TTC549 (cell line): ENCODE measurements around the gene CHCHD6.

Source experiments
- FAIRE-seq: peaks from 2 replicates; lab custom pipeline; 2012; peaks lifted over from hg19 to GRCh38; lab: Jason Lieb, UNC

Gene CHCHD6

DNA sequence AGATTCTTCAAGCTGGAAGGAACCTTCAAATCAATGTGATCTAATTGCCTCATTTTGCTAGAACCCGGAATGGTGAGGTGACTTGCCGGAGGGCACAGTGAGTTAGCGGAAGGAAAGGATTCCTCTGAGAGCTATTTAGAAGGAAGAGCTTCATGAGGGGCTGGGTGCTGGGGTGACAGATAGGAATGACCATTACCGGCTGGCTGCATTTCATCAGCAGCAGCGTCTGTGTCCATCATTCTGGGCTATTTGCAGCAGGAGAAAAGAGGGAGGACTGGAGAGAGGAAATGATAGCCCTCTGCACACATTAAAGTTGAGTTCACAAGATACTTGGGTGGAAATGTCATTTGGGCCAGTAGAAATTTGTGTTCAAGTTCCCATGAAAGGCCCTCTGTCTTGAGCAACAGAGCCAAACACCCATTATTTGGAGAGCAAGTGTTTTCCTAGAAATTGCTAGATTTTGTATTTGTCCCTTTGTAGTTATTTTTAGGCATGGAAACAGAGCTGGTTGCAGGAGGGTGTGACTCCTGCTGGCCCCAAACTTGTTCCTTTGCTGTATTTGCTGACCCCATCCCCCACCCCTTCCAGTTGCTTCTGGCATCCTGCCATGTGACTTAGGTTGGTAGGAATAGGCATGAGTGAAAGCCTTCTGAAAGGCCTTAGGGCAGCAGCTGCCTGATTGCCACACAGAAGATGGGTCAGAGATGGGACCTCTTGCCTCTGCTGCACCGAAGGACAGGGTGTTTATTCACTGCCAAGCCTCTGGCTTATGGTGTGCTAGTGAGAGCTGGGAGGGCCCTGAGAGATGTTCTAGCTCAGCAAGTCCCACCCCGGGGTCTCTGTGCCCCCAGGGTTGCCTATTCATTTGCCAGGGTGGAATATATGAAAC, 191.4 kb downstream of the CHCHD6 start:
- FAIRE-seq = no peak

DNA sequence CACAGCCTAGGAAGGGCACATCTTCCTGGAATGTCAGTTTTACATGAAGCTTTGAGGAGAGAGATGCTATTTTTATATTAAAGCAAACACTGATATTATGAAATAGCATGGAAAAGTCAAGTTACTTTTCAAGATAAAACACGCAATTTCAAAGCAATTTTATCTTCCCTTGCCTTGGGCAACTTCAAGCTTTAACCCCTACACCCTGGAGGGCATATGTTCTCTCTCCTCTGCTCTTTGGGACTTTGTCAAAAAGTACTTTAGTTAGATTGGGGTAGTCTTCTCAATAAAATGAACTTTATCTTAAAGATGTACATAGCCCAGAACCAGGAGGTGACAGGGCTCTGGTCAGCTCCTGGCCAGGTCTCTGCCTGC, 192.0 kb downstream of the CHCHD6 start:
- no peak for FAIRE-seq

DNA sequence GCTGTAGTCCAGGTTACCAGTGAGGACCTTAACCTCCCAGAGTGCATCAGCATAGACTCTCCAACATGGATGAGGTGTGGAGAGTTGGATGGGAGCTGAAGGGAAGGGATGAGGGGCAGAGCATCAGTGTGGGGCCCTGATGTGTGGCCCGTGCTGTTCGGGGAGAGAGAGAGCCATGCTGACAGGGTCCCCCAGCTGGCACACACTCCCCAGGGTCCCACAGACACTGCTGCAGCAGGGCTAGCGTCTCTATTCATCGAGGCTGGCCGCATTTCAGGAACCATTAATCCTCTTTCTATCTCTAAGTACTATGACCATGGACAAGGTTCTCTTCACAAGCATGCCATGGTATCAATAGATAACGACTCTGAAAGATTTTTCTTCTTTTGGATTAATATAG, 192.9 kb downstream of the CHCHD6 start:
- no peak for FAIRE-seq

DNA sequence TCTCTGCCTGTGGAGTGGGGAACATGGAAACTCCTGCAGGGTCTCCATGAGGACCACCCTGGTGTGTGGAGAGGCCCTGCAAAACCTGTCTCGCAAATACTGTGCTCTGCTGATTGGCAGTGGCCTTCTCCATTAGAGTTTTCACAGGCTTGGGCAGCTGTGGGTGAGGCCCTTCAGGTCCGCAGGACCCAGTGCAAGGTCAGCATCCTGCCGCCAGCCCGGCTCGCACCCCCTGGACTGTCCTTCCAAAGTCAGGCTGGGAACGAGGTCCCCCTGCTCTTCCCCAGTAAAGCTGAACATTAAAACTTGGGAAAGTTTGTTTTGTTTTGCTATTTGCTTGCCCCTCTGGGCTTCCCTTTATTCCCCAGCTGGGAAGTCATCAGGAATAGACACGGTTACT, 193.9 kb downstream of the CHCHD6 start:
- FAIRE-seq = no peak

DNA sequence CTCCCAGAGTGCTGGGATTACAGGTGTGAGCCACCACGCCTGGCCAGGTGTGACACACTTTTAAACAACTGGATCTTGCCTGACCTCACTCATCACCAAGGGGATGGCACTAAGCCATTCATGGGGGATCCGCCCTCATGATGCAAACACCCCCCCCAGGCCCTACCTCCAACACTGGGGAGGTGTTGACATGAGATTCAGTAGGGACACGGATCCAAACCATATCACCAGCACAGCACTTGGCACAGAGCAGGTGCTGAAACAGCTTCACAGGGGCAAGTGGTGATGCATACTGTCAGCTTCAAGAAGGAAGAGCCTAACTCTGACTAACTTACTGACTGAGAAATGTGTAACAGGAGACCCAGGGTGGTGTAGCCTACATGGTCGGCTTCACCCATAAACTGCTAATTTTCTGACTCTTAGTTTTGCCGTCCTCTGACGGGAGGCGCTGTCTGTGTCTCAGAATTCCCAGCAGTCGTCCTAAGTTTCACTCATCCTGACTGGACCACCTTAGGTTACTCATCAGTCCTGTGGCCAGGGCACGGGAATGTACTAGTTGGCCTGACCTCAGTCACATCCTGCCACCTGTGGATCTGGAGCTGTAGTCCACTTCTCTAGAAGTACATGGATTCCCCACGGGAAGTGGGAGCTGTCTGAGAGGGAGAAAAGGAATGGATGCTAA, 197.0 kb downstream of the CHCHD6 start:
- no peak for FAIRE-seq

DNA sequence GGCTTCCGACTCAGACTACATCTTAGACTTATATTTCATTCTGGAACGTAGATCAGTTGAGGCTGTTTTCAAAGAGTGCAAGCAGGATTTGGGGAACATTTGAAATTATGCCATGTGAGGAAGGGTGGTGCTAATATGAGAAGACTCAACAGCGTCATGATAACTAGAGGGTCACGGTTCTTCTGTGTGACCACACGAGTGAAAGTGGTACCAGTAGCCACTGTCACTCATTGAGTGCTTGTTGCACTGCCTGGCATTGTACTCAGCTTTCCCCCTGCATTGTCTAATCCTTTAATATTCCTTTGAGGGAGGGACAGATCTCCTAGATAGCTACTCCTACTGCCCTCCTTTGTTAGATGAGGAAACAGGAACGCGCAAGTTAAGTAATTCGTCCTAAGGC, 197.6 kb downstream of the CHCHD6 start:
- FAIRE-seq = no peak

DNA sequence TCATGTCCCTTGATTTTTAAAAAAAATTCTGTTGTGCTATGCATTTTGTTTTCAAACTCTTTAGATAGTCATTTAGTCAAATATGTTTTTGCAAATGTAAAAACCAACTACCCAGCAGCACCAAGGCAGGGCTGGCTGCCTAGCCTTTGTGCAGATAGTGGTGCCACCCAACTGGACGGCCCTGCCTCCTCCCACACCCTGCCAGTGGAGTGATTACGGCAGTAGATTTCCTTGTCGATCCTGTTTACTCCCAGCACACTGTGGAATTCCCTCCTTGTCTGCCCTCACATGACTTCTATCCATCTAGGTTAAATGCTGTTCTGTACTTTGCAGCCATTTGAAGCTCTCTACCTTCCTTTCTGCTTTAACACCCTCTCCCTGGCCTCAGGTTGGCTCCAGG, 199.5 kb downstream of the CHCHD6 start:
- FAIRE-seq = no peak

DNA sequence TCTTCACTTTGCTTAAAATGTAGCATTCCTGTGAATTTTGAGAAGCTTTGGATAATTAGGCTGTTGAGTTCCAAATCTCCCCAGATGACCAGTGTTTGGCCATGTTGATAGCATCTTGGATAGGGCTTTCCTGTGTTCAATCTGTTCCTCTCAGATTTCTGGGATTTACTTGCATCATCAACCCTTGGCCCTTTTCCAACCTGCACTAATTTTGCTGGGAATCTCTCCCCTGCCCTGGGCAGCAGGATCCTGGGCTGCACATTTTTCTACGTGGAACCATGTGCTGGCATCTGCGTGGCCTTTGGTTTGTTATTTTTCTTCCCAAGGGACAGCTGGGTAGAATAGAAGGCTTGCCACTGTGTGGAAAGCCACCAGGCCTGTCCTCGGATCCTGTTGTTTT, 203.5 kb downstream of the CHCHD6 start:
- FAIRE-seq = no peak

DNA sequence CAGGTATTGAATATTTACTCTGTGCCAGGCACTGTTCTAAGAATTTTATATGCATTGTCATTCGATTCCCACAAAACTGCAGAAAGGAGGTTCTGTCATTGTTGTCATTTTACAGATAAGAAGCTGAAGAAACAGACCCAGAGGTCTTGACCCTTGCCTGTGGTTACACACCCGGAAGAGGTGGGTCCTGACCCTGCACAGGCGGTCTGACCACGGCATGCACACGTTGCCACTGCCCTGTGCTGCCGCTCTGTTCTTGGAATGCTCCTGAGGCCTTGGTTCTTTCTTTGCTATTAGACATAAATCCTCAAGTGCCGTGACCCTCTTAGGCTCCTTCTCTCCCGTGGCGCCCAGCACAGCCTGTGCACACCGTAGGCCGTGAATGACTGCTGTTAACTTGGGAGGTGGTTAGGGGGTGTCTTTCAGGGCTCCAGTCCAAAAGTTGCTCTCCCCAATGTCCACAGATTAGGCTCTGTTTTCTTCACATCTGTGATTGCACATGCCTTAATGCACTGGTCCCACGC, 204.8 kb downstream of the CHCHD6 start:
- no peak for FAIRE-seq

DNA sequence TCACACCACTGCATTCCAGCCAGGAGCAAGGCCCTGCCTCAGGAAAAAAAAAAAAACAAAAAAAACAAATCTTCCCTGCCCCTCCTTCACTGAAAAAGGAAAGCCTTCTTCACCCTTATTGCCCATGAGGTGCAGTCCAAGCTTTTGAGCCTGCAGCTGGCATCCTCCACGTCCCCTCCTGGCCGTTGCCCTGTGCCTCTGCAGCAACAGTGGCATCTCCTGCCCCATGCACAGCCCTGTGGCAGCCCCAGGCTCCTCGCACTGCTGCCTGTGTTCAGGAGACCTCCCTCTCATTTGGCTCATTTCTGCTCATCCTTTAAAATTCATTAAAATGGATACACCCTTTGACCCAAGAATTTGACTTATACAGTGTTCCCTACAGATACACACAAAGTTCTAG, 206.2 kb downstream of the CHCHD6 start:
- no peak for FAIRE-seq

DNA sequence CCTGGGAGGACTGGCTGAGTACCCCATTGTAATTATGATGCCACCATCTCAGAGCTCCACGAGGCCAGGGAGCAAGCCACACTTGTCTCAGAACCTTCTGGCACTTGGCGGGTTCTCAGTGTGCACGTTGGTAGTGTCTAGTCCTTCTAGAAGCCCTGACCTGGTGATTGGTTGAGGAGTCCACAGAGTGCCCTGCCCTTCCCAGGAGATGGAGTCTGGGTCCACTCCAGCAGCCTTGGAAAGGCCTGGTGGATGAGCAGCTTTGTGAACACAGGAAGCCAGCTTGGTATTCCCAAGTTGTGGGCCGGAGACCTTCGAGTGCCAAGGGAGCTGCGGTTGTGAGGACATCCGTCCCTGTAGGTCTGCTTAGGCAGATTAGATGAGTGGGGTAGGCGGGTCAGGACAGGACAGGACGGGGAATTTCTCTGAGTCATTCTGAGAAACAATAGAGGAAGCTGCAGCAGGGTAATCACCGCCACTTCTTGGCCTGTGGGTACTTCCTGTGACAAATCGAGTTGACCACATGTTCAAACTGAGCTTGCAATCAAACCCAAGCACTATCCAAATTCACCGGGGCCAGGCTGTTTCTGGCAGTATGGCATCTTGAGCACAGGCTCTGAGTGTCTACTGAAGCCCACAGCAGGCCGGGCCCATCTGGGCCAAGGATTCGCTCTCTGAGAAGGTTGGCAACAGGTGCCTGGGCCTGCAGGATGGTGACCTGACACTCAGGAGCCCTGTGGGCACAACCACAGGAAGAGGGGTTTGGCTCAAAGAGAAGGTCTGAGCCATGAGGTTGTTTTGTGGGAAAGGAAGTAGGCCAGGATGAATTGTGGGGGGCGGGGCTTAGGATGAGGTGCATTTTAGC, 207.4 kb downstream of the CHCHD6 start:
- no peak for FAIRE-seq

DNA sequence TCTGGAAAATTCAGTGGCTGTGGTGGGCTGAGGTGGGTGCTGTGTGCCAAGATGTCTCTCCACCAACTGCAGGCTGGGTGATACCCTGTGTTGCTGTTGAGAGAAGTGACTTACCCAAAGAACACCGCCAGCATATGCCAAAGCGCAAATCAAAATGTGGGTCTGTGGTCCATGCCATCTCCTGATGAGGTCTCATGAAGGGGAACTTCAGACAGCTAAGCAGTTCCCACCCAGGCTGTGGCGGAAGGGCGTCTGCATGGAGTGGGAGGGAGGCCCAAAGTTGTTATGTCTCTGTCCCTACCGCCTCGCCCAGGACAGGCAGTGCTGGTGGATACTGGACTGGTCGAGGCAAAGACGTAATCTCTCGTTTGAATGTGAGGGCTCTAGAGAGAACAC, 208.0 kb downstream of the CHCHD6 start:
- FAIRE-seq = no peak

DNA sequence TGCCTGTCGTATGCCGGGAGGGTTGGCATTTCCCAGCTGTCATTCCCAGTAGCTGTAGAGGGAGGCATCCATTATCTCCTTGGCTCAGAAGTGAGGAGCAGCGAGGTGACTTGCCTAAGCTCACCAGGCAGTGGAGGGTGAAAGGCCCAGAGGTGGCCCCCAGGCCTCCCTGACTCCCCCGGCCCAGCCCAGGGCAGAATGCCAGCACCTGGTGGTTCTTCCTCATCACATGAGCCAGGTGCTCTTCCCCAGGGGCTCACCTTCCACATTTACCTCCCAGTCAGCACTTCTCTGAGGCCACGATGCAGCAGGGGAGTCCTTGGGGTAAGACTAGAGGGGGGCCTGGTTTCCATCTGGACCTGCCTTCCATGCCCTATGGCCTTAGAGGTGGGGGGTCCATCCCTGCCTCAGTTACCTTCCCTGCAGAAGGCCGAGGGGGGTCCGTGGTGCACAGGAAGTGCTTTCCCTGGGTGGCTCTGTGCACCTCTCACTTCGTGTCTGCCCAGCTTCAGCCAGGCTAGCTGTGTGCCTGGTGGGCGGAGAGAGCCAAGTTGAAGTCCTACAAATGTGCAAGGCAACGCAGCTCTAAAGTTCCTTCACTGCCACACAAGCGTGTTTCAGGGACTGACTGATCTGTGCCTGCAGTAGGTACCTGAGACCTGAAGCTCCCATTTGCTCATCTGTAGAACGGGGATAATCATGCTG, 208.6 kb downstream of the CHCHD6 start:
- no peak for FAIRE-seq

DNA sequence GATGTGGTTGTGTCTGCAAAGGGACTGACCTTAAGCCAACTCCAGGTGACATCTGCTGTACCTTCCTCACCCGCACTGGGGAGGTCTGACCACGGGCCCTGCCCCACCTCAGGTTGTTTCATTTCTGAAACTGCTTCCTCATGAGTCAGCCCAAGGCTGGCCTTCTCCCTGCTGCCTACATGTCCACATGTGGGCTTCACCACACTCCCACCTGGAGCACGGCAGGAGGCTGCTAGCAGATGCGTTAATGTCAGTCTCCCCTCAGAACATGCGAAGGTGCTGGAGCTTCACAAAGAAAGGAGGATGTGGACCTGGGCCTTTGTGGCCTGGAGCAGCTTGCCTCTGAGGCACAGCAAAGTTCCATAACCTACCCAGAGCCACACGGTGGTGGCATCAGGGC, 209.5 kb downstream of the CHCHD6 start:
- FAIRE-seq = no peak

DNA sequence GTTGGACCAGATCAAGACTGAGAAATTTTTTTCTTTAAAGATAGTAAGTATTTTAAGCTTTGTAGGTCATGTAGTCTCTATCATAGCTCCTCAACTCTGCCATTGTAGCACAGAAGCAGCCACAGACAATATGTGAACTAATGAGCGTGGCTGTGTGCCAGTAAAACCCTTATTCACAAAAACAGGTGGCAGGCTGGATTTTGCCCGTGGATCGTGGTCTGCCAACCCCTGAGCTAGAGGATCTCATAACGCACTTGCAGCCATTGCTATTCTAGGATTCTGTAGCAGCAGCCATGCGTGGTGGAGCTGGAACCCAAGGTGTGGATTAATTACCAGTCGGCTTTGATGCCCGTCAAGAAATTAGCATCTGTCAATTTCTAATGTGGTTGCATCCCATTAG, 210.2 kb downstream of the CHCHD6 start:
- FAIRE-seq = no peak

DNA sequence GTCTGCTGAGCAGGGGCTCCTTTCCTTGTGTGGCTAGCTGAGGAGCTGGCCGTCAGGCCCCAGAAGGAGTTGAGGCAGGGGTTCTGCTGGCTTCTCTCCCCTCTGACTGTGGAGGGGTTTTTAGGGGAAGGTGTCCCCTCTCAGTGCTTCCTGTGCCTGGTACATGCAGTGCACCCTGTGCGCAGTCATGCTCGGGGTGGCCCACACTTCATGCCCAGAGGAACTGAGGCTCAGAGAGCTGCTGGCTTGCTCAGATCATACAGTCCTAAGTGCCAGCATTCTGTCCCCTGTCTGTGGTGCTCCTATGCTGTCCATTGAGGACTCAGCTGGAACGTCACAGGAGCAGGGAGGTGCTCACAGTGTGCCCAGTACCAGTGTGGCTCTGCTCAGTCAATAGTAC, 211.0 kb downstream of the CHCHD6 start:
- FAIRE-seq = no peak

DNA sequence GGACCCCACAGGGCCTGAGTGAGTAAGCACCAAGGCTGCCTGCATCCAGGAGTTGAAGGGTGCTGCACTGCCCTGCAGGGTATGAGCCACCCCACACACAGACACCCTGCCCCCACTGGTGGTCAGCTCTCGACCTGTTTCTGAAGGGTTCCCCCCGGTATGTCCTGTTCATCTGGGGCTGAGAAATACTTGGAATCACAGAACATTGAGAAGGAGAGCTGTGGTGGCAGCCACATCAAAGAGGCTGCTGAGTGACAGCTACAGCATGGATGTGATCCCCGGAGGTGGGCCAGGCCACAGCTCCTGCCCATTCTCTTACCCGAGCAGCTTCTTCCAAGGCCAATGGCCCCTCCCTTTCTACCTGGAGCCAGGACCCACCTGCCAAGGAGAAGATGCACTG, 212.5 kb downstream of the CHCHD6 start:
- FAIRE-seq = no peak

DNA sequence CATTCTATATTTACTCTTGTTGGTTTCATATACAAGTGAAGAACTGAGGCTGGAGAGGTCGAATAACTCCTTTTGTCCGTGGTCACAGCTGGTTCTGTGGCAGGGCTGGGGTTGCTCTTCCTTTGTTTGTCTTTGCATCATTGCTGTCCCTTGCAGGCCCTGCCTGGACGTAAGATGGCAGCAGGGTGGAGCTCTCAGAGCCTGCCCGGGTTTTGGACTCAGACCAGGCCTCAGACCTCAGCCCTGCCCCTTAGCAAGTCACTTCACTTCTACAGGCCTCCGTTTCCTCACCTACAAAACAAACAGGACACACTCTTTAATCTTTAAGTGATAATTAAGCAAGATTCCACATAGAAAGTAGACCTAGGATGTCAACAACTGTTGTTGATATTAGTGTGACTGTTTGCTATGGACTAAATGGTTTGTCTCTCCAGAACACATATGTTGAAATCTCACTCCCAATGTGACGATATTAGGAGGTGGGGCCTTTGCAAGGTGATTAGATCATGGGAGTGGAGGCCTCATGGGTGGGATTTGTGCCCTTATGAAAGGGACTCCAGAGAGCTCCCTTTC, 213.3 kb downstream of the CHCHD6 start:
- FAIRE-seq = no peak

DNA sequence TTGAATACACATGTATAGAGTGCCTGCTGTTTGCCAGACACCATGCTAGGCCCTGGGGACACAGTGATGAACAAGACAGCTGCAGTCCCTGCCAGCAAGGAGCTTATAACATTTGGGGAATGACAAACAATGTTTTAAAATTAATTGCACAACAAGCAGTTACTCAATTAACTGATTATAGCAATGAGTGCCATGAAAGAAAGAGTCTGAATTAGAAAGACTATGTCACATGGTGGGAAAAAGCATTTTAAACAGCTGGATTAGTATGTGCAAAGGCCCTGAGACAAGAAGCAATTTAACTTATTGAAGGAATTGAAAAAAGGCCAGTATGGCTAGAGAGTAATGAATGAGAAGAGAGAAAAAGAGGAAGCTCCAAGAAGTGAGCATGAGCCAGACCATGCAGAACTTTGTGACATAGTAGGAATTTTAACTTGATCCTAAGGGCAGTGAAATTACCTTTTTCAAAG, 214.3 kb downstream of the CHCHD6 start:
- FAIRE-seq = no peak

DNA sequence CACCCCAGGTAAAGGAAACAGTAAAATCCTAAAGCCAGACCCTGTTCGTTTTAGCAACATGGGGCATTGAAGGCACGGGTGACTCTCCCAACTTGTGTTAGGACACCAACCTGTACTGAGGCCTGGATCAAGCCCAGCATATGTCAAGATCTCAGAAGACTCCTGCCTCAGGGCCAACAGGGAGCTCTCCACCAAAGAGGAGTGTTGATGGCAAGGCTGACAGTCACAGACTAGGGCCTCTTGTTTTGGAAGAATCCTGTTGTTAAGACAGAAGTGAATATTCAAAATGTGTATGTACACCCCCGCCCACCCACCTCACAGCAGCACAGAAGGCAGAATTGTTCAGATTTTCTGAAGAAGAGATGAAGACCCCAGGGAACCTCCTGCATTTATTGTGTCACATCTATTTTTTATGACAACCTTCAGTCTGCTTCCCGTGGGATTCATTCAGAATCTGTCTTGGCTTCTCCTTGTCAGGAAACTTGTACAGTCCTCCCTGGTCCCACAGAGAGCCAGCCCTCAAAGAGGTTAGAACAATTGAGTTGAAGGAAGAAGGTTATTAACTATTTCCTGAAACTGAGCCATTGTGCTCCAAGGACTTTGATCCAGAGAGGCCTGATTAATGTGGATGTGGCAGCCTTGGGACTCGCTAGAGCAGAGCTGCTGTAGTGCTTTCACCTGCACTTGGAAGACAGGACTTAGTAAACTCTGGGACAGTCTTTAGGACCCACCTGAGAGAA, 217.2 kb downstream of the CHCHD6 start:
- no peak for FAIRE-seq

DNA sequence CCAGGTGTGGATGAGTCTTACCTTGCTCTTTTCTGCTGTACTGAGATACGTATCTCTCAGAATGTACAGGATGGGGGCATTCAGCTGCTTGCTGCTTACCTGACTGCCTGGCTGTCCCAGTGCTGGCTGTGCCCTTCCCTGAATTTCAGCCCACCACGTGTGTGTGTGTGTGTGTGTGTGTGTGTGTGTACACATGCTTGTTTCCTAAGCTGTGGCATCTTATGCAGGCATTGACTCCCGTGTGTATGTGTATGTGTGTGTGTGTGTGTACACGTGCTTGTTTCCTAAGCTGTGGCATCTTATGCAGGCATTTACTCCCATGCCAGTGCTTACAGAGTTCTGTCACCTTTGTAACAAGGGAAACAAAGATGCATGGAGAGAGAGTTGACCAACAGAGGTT, 218.4 kb downstream of the CHCHD6 start:
- FAIRE-seq = no peak
